ENCODE results near the gene AKR1C1.
A peak's percentile ranks its signal among the peaks of the same experiment; 100 is the strongest.
"Not testable (repeated sequence)": the region's sequence is repeated elsewhere in the genome, so short reads cannot be mapped to it uniquely, and the experiment has no call there.

The AKR1C1 gene

GRCh38 chr10:4924482-4924881, 38.7 kb upstream of the AKR1C1 start:
- not testable (repeated sequence) for H3K27ac ChIP-seq (ENCODE audit: low read depth, low read length); H4K8ac ChIP-seq (ENCODE audit: low read depth, low read length); H3K9ac ChIP-seq (ENCODE audit: low read length); H4K91ac ChIP-seq (ENCODE audit: low read depth, low read length); H2AK5ac ChIP-seq (ENCODE audit: low read length); H3K4ac ChIP-seq (ENCODE audit: low read depth, low read length); H3K79me1 ChIP-seq (ENCODE audit: low read length); H3K4me1 ChIP-seq (ENCODE audit: control insufficient read depth in 1 of 2, insufficient read depth in 2 of 2, low read length in 2 of 2); H3K27me3 ChIP-seq (ENCODE audit: insufficient read depth, low read length); H3K4me3 ChIP-seq (ENCODE audit: low read depth, low read length); H2BK120ac ChIP-seq (ENCODE audit: insufficient read depth, low read length, poor library complexity); H2BK12ac ChIP-seq (ENCODE audit: low read length); H3K4me2 ChIP-seq (ENCODE audit: low read length); DNase-seq; H3K18ac ChIP-seq (ENCODE audit: low read length); H3K36me3 ChIP-seq (ENCODE audit: control insufficient read depth in 1 of 2, insufficient read depth in 2 of 2, low read length in 2 of 2); H3K14ac ChIP-seq (ENCODE audit: low read length); H2AFZ ChIP-seq (ENCODE audit: insufficient read depth, low read length, poor library complexity); H3K79me2 ChIP-seq (ENCODE audit: control insufficient read depth, insufficient read depth, low read length, poor library complexity); H4K12ac ChIP-seq (ENCODE audit: low read depth, low read length); H3K9me3 ChIP-seq (ENCODE audit: insufficient read depth, low read depth, low read length); H2BK5ac ChIP-seq (ENCODE audit: low read depth, low read length, poor library complexity)
- peak overlapping the region; percentile 73 for H3K23ac ChIP-seq (ENCODE audit: low read length)

GRCh38 chr10:4926400-4926799, 36.8 kb upstream of the AKR1C1 start:
- H3K27ac ChIP-seq (ENCODE audit: low read depth, low read length), result no peak overlapping the region
- no peak overlapping the region for H3K4me2 ChIP-seq (ENCODE audit: low read length)
- no peaks in the 10 kb centered on the region for H3K36me3 ChIP-seq (ENCODE audit: control insufficient read depth in 1 of 2, insufficient read depth in 2 of 2, low read length in 2 of 2)
- H2BK120ac ChIP-seq (ENCODE audit: insufficient read depth, low read length, poor library complexity), result no peak overlapping the region
- H2AFZ ChIP-seq (ENCODE audit: insufficient read depth, low read length, poor library complexity), result no peak overlapping the region
- H4K8ac ChIP-seq (ENCODE audit: low read depth, low read length), result no peak overlapping the region
- H3K4me3 ChIP-seq (ENCODE audit: low read depth, low read length), result no peak overlapping the region
- no peaks in the 10 kb centered on the region for H3K4me1 ChIP-seq (ENCODE audit: control insufficient read depth in 1 of 2, insufficient read depth in 2 of 2, low read length in 2 of 2)
- no peak for DNase-seq
- H3K4ac ChIP-seq (ENCODE audit: low read depth, low read length), result no peak overlapping the region
- no peaks in the 10 kb centered on the region for H3K79me2 ChIP-seq (ENCODE audit: control insufficient read depth, insufficient read depth, low read length, poor library complexity)
- H2AK5ac ChIP-seq (ENCODE audit: low read length), result no peak overlapping the region
- H2BK5ac ChIP-seq (ENCODE audit: low read depth, low read length, poor library complexity), result no peak overlapping the region
- H3K79me1 ChIP-seq (ENCODE audit: low read length), result no peaks in the 10 kb centered on the region
- no peak overlapping the region for H4K91ac ChIP-seq (ENCODE audit: low read depth, low read length)
- no peak overlapping the region for H4K12ac ChIP-seq (ENCODE audit: low read depth, low read length)
- H2BK12ac ChIP-seq (ENCODE audit: low read length), result no peak overlapping the region
- H3K9me3 ChIP-seq (ENCODE audit: insufficient read depth, low read depth, low read length), result no peaks in the 10 kb centered on the region
- no peak overlapping the region for H3K9ac ChIP-seq (ENCODE audit: low read length)
- H3K14ac ChIP-seq (ENCODE audit: low read length), result no peak overlapping the region
- no peak overlapping the region for H3K18ac ChIP-seq (ENCODE audit: low read length)
- H3K23ac ChIP-seq (ENCODE audit: low read length), result no peak overlapping the region
- no peaks in the 10 kb centered on the region for H3K27me3 ChIP-seq (ENCODE audit: insufficient read depth, low read length)

- WGBS (ENCODE audit: extremely low coverage, insufficient coverage, insufficient read length), result no CpG with 5 or more reads among the region's 5 CpGs
- no peak overlapping the region for H2AK5ac ChIP-seq (ENCODE audit: low read length)
- H4K91ac ChIP-seq (ENCODE audit: low read depth, low read length), result no peak overlapping the region
- H3K18ac ChIP-seq (ENCODE audit: low read length), result no peak overlapping the region
- DNase-seq, result no peak
- no peaks in the 10 kb centered on the region for H3K36me3 ChIP-seq (ENCODE audit: control insufficient read depth in 1 of 2, insufficient read depth in 2 of 2, low read length in 2 of 2)
- no peak overlapping the region for H3K4ac ChIP-seq (ENCODE audit: low read depth, low read length)
- no peaks in the 10 kb centered on the region for H3K79me2 ChIP-seq (ENCODE audit: control insufficient read depth, insufficient read depth, low read length, poor library complexity)
- no peak overlapping the region for H3K4me3 ChIP-seq (ENCODE audit: low read depth, low read length)
- no peak overlapping the region for H3K14ac ChIP-seq (ENCODE audit: low read length)
- H4K8ac ChIP-seq (ENCODE audit: low read depth, low read length), result no peak overlapping the region
- no peaks in the 10 kb centered on the region for H3K9me3 ChIP-seq (ENCODE audit: insufficient read depth, low read depth, low read length)
- H3K23ac ChIP-seq (ENCODE audit: low read length), result no peak overlapping the region
- H4K12ac ChIP-seq (ENCODE audit: low read depth, low read length), result no peak overlapping the region
- no peaks in the 10 kb centered on the region for H3K79me1 ChIP-seq (ENCODE audit: low read length)
- no peak overlapping the region for H3K4me2 ChIP-seq (ENCODE audit: low read length)
- no peak overlapping the region for H2BK5ac ChIP-seq (ENCODE audit: low read depth, low read length, poor library complexity)
- H3K27ac ChIP-seq (ENCODE audit: low read depth, low read length), result no peak overlapping the region
- no peaks in the 10 kb centered on the region for H3K4me1 ChIP-seq (ENCODE audit: control insufficient read depth in 1 of 2, insufficient read depth in 2 of 2, low read length in 2 of 2)
- H2BK12ac ChIP-seq (ENCODE audit: low read length), result no peak overlapping the region
- H3K9ac ChIP-seq (ENCODE audit: low read length), result no peak overlapping the region
- no peaks in the 10 kb centered on the region for H3K27me3 ChIP-seq (ENCODE audit: insufficient read depth, low read length)
- no peak overlapping the region for H2AFZ ChIP-seq (ENCODE audit: insufficient read depth, low read length, poor library complexity)
- H2BK120ac ChIP-seq (ENCODE audit: insufficient read depth, low read length, poor library complexity), result no peak overlapping the region
These were observed 31.6 kb upstream of the AKR1C1 start for GRCh38 chr10:4931587-4931986.

GRCh38 chr10:4934391-4934987, 28.7 kb upstream of the AKR1C1 start:
- Histone ChIP-seq H3K4ac (ENCODE audit: low read depth, low read length) (no peak overlapping the region), H3K18ac (ENCODE audit: low read length) (no peak overlapping the region), H3K27me3 (ENCODE audit: insufficient read depth, low read length) (no peaks in the 10 kb centered on the region), H3K79me2 (ENCODE audit: control insufficient read depth, insufficient read depth, low read length, poor library complexity) (no peaks in the 10 kb centered on the region), H3K4me2 (ENCODE audit: low read length) (no peak overlapping the region), H3K9me3 (ENCODE audit: insufficient read depth, low read depth, low read length) (no peaks in the 10 kb centered on the region), H2AK5ac (ENCODE audit: low read length) (no peak overlapping the region), H3K4me1 (ENCODE audit: control insufficient read depth in 1 of 2, insufficient read depth in 2 of 2, low read length in 2 of 2) (no peaks in the 10 kb centered on the region), H3K23ac (ENCODE audit: low read length) (no peak overlapping the region), H3K14ac (ENCODE audit: low read length) (no peak overlapping the region), H3K79me1 (ENCODE audit: low read length) (no peaks in the 10 kb centered on the region), H3K27ac (ENCODE audit: low read depth, low read length) (no peak overlapping the region), H4K12ac (ENCODE audit: low read depth, low read length) (no peak overlapping the region), H3K4me3 (ENCODE audit: low read depth, low read length) (no peak overlapping the region), H2BK120ac (ENCODE audit: insufficient read depth, low read length, poor library complexity) (no peak overlapping the region), H3K9ac (ENCODE audit: low read length) (no peak overlapping the region), H2AFZ (ENCODE audit: insufficient read depth, low read length, poor library complexity) (no peak overlapping the region), H2BK5ac (ENCODE audit: low read depth, low read length, poor library complexity) (no peak overlapping the region), H4K91ac (ENCODE audit: low read depth, low read length) (no peak overlapping the region), H2BK12ac (ENCODE audit: low read length) (no peak overlapping the region), H4K8ac (ENCODE audit: low read depth, low read length) (no peak overlapping the region), H3K36me3 (ENCODE audit: control insufficient read depth in 1 of 2, insufficient read depth in 2 of 2, low read length in 2 of 2) (no peaks in the 10 kb centered on the region)
- no peak for DNase-seq
- WGBS (ENCODE audit: extremely low coverage, insufficient coverage, insufficient read length), result no CpG with 5 or more reads among the region's 7 CpGs

All from trophoblast cell (in vitro differentiated cells and primary cell).